ENCODE measurements around the gene DAB1. TPM values are rescaled to one million over a fixed set of nuclear protein-coding genes. Genes with fewer than 3 reads are reported as not detected.

DAB1 gene
- total RNA-seq, 6 experiments from 2014 or later: 0.13 to 1.2 (median 0.23) TPM

- Mint-ChIP-seq H3K27me3 (ENCODE audit: insufficient read depth) (no peaks in the 10 kb centered on the region; the same call in 1 of the 2 replicates), H3K36me3 (ENCODE audit: low read depth) (no peaks in the 10 kb centered on the region), H3K4me1 (ENCODE audit: low read depth) (no peaks in the 10 kb centered on the region), H3K9me3 (peaks cover 26% of the 10 kb centered on the region), H3K27ac (no peak overlapping the region), H3K4me3 (no peak overlapping the region)
- DNase-seq: no peak
- no peak for TF ChIP-seq CTCF (IDR thresholded peaks at IDR 0.05)
Measured at GRCh38 chr1:57272150-57272549, 151.7 kb downstream of the DAB1 start.

- TF ChIP-seq CTCF (IDR thresholded peaks at IDR 0.05): no peak
- H3K4me3 Mint-ChIP-seq: no peak overlapping the region
- DNase-seq: no peak
- no peak overlapping the region for H3K27ac Mint-ChIP-seq
- H3K36me3 Mint-ChIP-seq (ENCODE audit: low read depth): no peaks in the 10 kb centered on the region
- no peaks in the 10 kb centered on the region for H3K4me1 Mint-ChIP-seq (ENCODE audit: low read depth)
- H3K9me3 Mint-ChIP-seq: peaks cover 34% of the 10 kb centered on the region
- H3K27me3 Mint-ChIP-seq (ENCODE audit: insufficient read depth): no peaks in the 10 kb centered on the region; the same call in 1 of the 2 replicates
Measured at GRCh38 chr1:57270927-57271698, 152.7 kb downstream of the DAB1 start.

DNA sequence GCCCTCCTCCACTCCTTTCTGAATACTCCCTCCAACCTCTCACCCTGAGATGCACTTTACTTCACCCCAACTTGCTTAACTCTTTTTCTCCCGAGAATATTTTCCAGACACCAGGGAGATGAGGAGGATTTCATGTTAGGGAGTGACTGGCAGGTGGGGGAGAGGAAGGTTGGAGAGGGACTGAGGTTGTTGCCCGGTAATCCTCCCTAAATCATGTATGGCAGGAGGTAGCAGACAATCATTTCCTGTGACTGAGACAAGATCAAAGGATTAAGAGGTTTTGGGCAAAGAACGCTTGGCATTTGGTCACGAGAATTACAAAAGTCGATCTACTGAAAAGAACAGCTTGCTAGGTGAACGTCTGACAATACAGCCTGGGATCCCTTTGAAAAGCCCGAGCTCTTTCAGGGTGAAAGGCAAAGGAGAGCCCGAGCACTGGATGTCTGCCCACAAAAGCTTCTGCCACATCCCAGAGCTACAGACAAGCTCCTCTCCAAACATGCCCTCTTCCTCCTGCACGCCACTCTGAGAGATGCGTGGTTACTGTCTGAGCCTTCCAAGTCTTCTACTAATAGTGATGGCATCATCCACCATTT, 154.1 kb downstream of the DAB1 start:
- no peak for TF ChIP-seq CTCF (IDR thresholded peaks at IDR 0.05)
- Mint-ChIP-seq H3K9me3 (peaks cover 40% of the 10 kb centered on the region), H3K27ac (no peak overlapping the region), H3K4me3 (no peak overlapping the region), H3K27me3 (ENCODE audit: insufficient read depth) (no peaks in the 10 kb centered on the region; the same call in 1 of the 2 replicates), H3K4me1 (ENCODE audit: low read depth) (no peaks in the 10 kb centered on the region), H3K36me3 (ENCODE audit: low read depth) (no peaks in the 10 kb centered on the region)
- no peak for DNase-seq

DNA sequence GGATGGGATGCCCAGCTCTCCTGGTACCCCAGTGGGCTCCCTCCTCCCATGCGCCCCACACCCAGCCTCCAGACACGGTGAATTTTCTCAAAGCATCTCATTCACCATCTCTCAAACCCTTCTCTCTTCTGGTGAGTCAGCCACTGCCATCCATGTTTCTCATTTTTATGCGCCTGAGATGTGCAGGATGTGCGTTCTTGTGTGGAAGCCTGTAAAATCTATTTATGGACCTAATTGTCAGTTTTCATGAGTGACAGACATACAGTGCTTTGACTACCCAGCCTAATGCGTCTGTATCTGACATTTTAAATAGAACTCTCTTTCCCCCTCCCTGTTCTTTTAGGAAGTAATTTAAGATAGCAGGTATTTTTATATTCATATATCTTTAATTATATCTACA, 158.8 kb downstream of the DAB1 start:
- Mint-ChIP-seq H3K4me1 (ENCODE audit: low read depth) (no peaks in the 10 kb centered on the region), H3K27ac (no peak overlapping the region), H3K4me3 (no peak overlapping the region), H3K36me3 (ENCODE audit: low read depth) (no peaks in the 10 kb centered on the region), H3K9me3 (peaks cover 51% of the 10 kb centered on the region), H3K27me3 (ENCODE audit: insufficient read depth) (0 out of 2 replicates have a peak, but pooled peaks cover 2% of the 10 kb centered on the region)
- no peak for TF ChIP-seq CTCF (IDR thresholded peaks at IDR 0.05)
- no peak for DNase-seq

DNA sequence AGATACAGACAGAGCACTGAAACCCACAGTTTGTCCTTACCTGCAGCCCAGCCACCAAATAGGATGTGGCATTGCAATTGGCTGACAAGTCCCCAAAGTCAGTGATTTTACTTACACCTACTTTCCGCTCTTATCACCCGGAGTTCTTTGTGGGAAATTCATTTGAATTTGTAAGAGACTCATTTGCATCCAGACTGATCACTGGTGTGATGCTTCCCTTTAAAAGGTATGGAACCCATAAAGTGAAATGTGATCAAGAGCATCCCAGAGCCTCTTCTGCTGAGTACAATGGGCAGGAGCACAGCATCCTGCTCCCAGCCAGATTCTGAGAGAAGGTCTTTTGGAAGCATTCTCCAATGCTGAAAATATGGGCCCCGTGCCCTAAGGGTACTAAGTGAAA, 161.4 kb downstream of the DAB1 start:
- 0 out of 2 replicates have a peak, but pooled peaks cover 2% of the 10 kb centered on the region for H3K27me3 Mint-ChIP-seq (ENCODE audit: insufficient read depth)
- DNase-seq: no peak
- H3K9me3 Mint-ChIP-seq: peaks cover 68% of the 10 kb centered on the region

More for the DNA sequence above, 161.4 kb downstream of the DAB1 start:
- TF ChIP-seq CTCF (IDR thresholded peaks at IDR 0.05): no peak
- Mint-ChIP-seq H3K4me1 (ENCODE audit: low read depth) (no peaks in the 10 kb centered on the region), H3K4me3 (no peak overlapping the region), H3K36me3 (ENCODE audit: low read depth) (no peaks in the 10 kb centered on the region), H3K27ac (no peak overlapping the region)

All from HFFc6 (cell line).